Endodermal cell (in vitro differentiated cells): Measurements from ENCODE around the gene RELT. TPM values are rescaled to one million over a fixed set of nuclear protein-coding genes. Genes with fewer than 3 reads are reported as not detected.
A peak's percentile ranks its signal among the peaks of the same experiment; 100 is the strongest.

ENCODE experiments used
- DNase-seq: peaks from one replicate; pipeline ENCODE4 v3.0.0-alpha.2; 2017
- H3K27ac ChIP-seq: 2 replicates; pipeline ENCODE4 v1.5.1; 2013; ENCODE audit warnings: mild to moderate bottlenecking, low read depth, low read length, moderate library complexity
- H3K27me3 ChIP-seq: 2 replicates; pipeline ENCODE4 v1.6.1; 2013; ENCODE audit warnings: mild to moderate bottlenecking, low read length, moderate library complexity; ENCODE audit not compliant: insufficient read depth, control insufficient read depth, poor library complexity, severe bottlenecking
- H3K36me3 ChIP-seq: 2 replicates; pipeline ENCODE4 v1.7.0; 2013; ENCODE audit warnings: mild to moderate bottlenecking, low read length, moderate library complexity; ENCODE audit not compliant: control insufficient read depth, insufficient read depth
- H3K4me1 ChIP-seq: one replicate; pipeline ENCODE4 v1.7.0; 2013; ENCODE audit warnings: low read length; ENCODE audit not compliant: control insufficient read depth, insufficient read depth
- H3K4me3 ChIP-seq: 2 replicates; pipeline ENCODE4 v1.5.1; 2013; ENCODE audit warnings: mild to moderate bottlenecking, low read length, moderate library complexity
- H3K9ac ChIP-seq: 2 replicates; pipeline ENCODE4 v1.6.1; 2013; ENCODE audit warnings: mild to moderate bottlenecking, low read length, moderate library complexity; ENCODE audit not compliant: poor library complexity, severe bottlenecking; ENCODE audit errors: extremely low read depth
- H3K9me3 ChIP-seq: 2 replicates; pipeline ENCODE4 v1.6.1; 2013; ENCODE audit warnings: mild to moderate bottlenecking, low read length, moderate library complexity; ENCODE audit not compliant: control insufficient read depth
- H3K27ac Mint-ChIP-seq: 2 replicates; pipeline ENCODE4 v1.8.0; 2020; ENCODE audit warnings: mixed read lengths
- H3K27me3 Mint-ChIP-seq: 2 replicates; pipeline ENCODE4 v1.8.0; 2021; ENCODE audit warnings: mild to moderate bottlenecking, mixed read lengths; ENCODE audit not compliant: insufficient read depth
- H3K36me3 Mint-ChIP-seq: 2 replicates; pipeline ENCODE4 v1.8.0; 2020; ENCODE audit warnings: low read depth, mixed read lengths
- H3K4me1 Mint-ChIP-seq: 2 replicates; pipeline ENCODE4 v1.8.0; 2020; ENCODE audit warnings: mixed read lengths
- H3K4me3 Mint-ChIP-seq: 2 replicates; pipeline ENCODE4 v1.8.0; 2020; ENCODE audit warnings: mild to moderate bottlenecking, moderate library complexity, mixed read lengths
- H3K9me3 Mint-ChIP-seq: 2 replicates; pipeline ENCODE4 v1.8.0; 2020; ENCODE audit warnings: mild to moderate bottlenecking, mixed read lengths
- WGBS, 2 experiments: methylation state at CpG; one replicate each; pipeline versions ENCODE4 v1.1.5 to v1.1.7; 2013; ENCODE audit warnings: missing lambda C conversion rate in 2 of 2, mixed read lengths in 1 of 2; ENCODE audit not compliant: insufficient coverage in 1 of 2, insufficient read length in 1 of 2; 5-methylcytosine and 5-hydroxymethylcytosine counted together
- total RNA-seq, 2 donors: library from RNA; stranded (reverse); fragmentation: NEBNext Ultra II Directional in 1 of 2; extraction: Animal tissue kit (Norgen Biotek cat#: 25700) in 1 of 2; gene quantifications; 2 replicates in 1 of 2; 3 replicates in 1 of 2; pipeline ENCODE4 v1.2.1, GENCODE V29; 2021
- TF ChIP-seq, protein P1 (sequence below): fragments of 200-600 bp; sonication (generic); conservative IDR thresholded peaks from 2 replicates; pipeline ENCODE4 v1.5.0; 2021; ENCODE audit warnings: antibody characterized with exemption, mild to moderate bottlenecking

RELT gene
- total RNA-seq, 2 donors from 2014 or later = 6.9 to 8.9 TPM

GRCh38 chr11:73345481-73346160 lies 30.6 kb upstream of the RELT start:
- Histone ChIP-seq H3K9ac (no peak overlapping the region), H3K36me3 (no peaks in the 10 kb centered on the region), H3K4me3 (no peak overlapping the region), H3K27ac (no peak overlapping the region), H3K4me1 (no peaks in the 10 kb centered on the region), H3K27me3 (peaks cover 9% of the 10 kb centered on the region), H3K9me3 (no peaks in the 10 kb centered on the region)
- Mint-ChIP-seq H3K36me3 (peaks cover 14% of the 10 kb centered on the region), H3K27me3 (peaks cover 31% of the 10 kb centered on the region), H3K4me1 (peaks cover 2% of the 10 kb centered on the region), H3K27ac (no peak overlapping the region), H3K9me3 (no peaks in the 10 kb centered on the region), H3K4me3 (no peak overlapping the region)
- TF ChIP-seq, protein P1, sequence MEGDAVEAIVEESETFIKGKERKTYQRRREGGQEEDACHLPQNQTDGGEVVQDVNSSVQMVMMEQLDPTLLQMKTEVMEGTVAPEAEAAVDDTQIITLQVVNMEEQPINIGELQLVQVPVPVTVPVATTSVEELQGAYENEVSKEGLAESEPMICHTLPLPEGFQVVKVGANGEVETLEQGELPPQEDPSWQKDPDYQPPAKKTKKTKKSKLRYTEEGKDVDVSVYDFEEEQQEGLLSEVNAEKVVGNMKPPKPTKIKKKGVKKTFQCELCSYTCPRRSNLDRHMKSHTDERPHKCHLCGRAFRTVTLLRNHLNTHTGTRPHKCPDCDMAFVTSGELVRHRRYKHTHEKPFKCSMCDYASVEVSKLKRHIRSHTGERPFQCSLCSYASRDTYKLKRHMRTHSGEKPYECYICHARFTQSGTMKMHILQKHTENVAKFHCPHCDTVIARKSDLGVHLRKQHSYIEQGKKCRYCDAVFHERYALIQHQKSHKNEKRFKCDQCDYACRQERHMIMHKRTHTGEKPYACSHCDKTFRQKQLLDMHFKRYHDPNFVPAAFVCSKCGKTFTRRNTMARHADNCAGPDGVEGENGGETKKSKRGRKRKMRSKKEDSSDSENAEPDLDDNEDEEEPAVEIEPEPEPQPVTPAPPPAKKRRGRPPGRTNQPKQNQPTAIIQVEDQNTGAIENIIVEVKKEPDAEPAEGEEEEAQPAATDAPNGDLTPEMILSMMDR = no peak
- 94 to 95% methylated on average over 3 to 5 of the region's 5 CpGs for WGBS, 2 experiments
- no peak for DNase-seq

DNA sequence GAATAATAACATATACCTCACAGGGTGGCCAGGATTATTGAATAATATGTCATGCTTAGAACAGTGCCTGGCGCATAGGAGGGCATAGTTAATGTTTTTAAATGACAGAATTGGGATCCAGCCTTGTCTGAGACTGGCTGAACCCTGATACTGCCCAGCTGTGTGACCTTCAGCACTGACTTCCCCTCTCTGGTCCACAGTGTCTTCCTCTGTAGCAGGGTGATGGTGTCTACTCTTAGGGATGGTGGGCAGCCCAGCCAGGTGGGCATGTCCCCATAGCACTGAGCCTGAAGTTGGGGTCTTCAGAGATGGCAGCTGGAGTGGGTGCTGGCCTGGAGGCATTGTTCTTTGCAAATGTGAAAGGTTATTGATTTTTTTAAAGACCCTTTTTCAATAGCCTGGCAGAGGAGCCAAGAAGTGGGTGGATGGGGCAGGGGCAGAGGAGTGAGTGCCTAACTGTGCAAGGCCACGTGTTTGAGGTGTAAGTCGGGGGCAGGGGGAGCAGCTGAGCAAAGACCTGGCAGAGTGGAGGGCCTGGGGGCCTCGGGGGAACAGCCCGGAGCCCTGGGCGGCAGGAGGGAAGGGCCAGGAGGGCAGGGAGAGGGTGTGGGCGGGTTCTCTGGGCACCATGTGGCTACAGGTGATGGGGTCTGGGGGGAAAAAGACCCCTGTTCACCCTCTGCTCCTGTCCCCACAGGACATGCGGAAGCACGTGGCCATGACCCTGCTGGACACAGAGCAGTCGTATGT lies 29.8 kb upstream of the RELT start:
- no peak for DNase-seq
- Mint-ChIP-seq H3K4me3 (no peak overlapping the region), H3K4me1 (peaks cover 2% of the 10 kb centered on the region), H3K27ac (no peak overlapping the region), H3K9me3 (no peaks in the 10 kb centered on the region), H3K27me3 (peaks cover 24% of the 10 kb centered on the region), H3K36me3 (peaks cover 14% of the 10 kb centered on the region)
- H3K4me1 ChIP-seq = no peaks in the 10 kb centered on the region
- H3K4me3 ChIP-seq = no peak overlapping the region
- H3K27ac ChIP-seq = peak overlapping the region; percentile 15
- TF ChIP-seq, protein P1 = no peak
- H3K9ac ChIP-seq = no peak overlapping the region
- 78 to 89% methylated on average over 4 to 10 of the region's 10 CpGs for WGBS, 2 experiments
- H3K36me3 ChIP-seq = peaks cover 3% of the 10 kb centered on the region
- H3K27me3 ChIP-seq = peaks cover 9% of the 10 kb centered on the region
- no peaks in the 10 kb centered on the region for H3K9me3 ChIP-seq

- Histone ChIP-seq H3K9ac (no peak overlapping the region), H3K4me1 (no peaks in the 10 kb centered on the region), H3K27ac (no peak overlapping the region), H3K9me3 (no peaks in the 10 kb centered on the region), H3K4me3 (no peak overlapping the region), H3K36me3 (peaks cover 3% of the 10 kb centered on the region), H3K27me3 (peaks cover 4% of the 10 kb centered on the region)
- Mint-ChIP-seq H3K4me3 (no peak overlapping the region), H3K9me3 (no peaks in the 10 kb centered on the region), H3K4me1 (peaks cover 2% of the 10 kb centered on the region), H3K36me3 (peaks cover 14% of the 10 kb centered on the region), H3K27ac (no peak overlapping the region), H3K27me3 (peaks cover 17% of the 10 kb centered on the region)
- no peak for DNase-seq
- TF ChIP-seq, protein P1 = no peak
- WGBS, 2 experiments = 86 to 90% methylated on average over 5 to 12 of the region's 12 CpGs
These were observed 29.1 kb upstream of the RELT start for GRCh38 chr11:73347067-73347466.
